ENCODE measurements around the gene DNAI1. TPM values are rescaled to one million over a fixed set of nuclear protein-coding genes. Genes with fewer than 3 reads are reported as not detected.

Gene DNAI1
- total RNA-seq, 2 donors from 2014 or later, result not detected

- H3K9me3 ChIP-seq, result no peaks in the 10 kb centered on the region
- H3K9ac ChIP-seq (ENCODE audit: low read depth in 2 of 2, low read length in 2 of 2), result no peak overlapping the region
- no peak overlapping the region for H3K4me3 ChIP-seq
- no peak overlapping the region for H3K27ac ChIP-seq
- H3K36me3 ChIP-seq, result no peaks in the 10 kb centered on the region
- H3K27me3 ChIP-seq, result no peaks in the 10 kb centered on the region
- TF ChIP-seq CTCF (IDR thresholded peaks at IDR 0.05), result peak; percentile 99
- no peaks in the 10 kb centered on the region for H3K4me1 ChIP-seq
- peak; percentile 65 for DNase-seq
- intact Hi-C loops (cut with DNase I), result loop anchor here (2.0 kb wide), 1 partner anchor 64 kb away; no protein-coding TSS in a partner anchor
Observed at GRCh38 chr9:34500623-34501267, 42.1 kb downstream of the DNAI1 start.

DNA sequence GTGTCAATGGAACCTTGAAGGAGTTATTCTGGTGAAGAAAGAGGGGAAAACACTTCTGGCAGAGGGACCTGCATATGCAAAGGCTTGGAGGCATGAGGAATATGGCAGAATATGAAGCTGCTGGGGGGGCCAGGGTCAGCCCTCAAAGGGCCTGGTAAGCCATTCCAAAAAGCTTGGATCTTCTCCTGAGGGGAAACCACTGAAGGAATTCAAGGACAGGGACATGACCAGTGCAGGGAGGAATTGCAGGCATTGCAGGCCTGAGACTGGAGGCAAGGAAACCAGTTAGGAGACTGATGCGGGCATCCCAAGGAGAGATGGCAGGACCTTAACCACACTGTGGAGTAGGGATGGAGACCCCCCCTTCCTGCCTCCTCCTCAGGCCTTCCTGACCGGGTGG, 42.8 kb downstream of the DNAI1 start:
- H3K4me3 ChIP-seq, result no peak overlapping the region
- no peaks in the 10 kb centered on the region for H3K4me1 ChIP-seq
- DNase-seq, result no peak
- no peaks in the 10 kb centered on the region for H3K36me3 ChIP-seq
- no peak for TF ChIP-seq CTCF (IDR thresholded peaks at IDR 0.05)
- no peak overlapping the region for H3K27ac ChIP-seq
- no peak overlapping the region for H3K9ac ChIP-seq (ENCODE audit: low read depth in 2 of 2, low read length in 2 of 2)
- no peaks in the 10 kb centered on the region for H3K9me3 ChIP-seq
- intact Hi-C loops (cut with DNase I), result loop anchor here (2.0 kb wide), 1 partner anchor 65 kb away; no protein-coding TSS in a partner anchor
- no peaks in the 10 kb centered on the region for H3K27me3 ChIP-seq

DNA sequence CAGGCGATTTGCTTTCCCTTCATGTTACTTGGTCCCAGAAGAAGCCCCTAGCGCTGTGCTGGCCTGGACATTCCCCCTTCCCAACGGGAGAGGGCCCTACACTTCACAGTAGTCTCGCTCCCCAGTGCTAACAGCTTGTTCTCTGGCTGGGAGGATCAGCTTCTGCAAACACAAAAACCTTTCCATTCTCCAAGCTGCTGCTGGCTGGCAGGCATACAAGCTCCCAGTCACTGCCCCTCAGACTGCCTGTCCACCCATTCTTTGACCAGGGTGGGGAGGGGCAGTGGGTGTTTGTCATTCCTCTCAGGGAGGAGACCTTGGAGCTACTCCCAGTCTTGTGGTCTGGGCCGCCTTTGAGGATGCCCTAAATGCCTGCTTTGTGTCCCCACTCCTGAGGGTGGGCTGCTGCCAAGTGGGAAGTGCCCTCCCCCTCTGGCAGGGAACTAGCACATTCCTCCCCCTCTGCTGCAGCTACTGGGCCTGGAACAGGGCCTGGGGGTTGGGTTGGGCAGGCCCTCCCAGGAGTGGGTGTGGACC, 43.4 kb downstream of the DNAI1 start:
- H3K9me3 ChIP-seq, result no peaks in the 10 kb centered on the region
- no peak overlapping the region for H3K4me3 ChIP-seq
- H3K4me1 ChIP-seq, result no peaks in the 10 kb centered on the region
- intact Hi-C loops (cut with DNase I), result loop anchor here (2.0 kb wide), 1 partner anchor 65 kb away; no protein-coding TSS in a partner anchor
- no peak for DNase-seq
- TF ChIP-seq CTCF (IDR thresholded peaks at IDR 0.05), result no peak
- H3K27me3 ChIP-seq, result no peaks in the 10 kb centered on the region
- no peak overlapping the region for H3K27ac ChIP-seq
- H3K9ac ChIP-seq (ENCODE audit: low read depth in 2 of 2, low read length in 2 of 2), result no peak overlapping the region
- H3K36me3 ChIP-seq, result no peaks in the 10 kb centered on the region

DNA sequence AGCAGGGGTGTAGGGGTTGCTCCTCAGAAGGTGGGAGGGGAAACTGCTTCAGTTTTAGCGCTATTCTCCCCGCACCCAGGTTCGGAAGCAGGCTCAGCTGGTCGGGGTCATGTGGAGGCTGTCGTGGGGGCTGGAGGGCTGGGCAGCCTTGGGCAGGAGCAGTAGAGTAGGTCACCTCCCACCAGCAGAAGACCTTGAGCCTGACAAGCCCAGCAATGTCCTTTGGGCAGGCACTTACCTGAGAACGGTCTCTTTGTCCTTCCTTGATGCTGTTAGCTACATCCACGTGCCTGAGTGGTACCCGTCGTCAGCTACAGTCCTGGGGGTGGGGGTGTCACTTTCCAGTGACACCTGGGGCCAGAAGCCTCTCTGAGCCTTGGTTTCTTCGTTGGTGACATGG, 43.9 kb downstream of the DNAI1 start:
- Histone ChIP-seq H3K9ac (ENCODE audit: low read depth in 2 of 2, low read length in 2 of 2) (no peak overlapping the region), H3K9me3 (no peaks in the 10 kb centered on the region), H3K4me1 (no peaks in the 10 kb centered on the region), H3K36me3 (no peaks in the 10 kb centered on the region), H3K27me3 (no peaks in the 10 kb centered on the region), H3K4me3 (no peak overlapping the region), H3K27ac (no peak overlapping the region)
- DNase-seq, result no peak
- intact Hi-C loops (cut with DNase I), result no loop called here
- no peak for TF ChIP-seq CTCF (IDR thresholded peaks at IDR 0.05)

GRCh38 chr9:34502891-34503290, 44.3 kb downstream of the DNAI1 start:
- intact Hi-C loops (cut with DNase I), result no loop called here
- H3K9ac ChIP-seq (ENCODE audit: low read depth in 2 of 2, low read length in 2 of 2), result no peak overlapping the region
- no peaks in the 10 kb centered on the region for H3K36me3 ChIP-seq
- no peaks in the 10 kb centered on the region for H3K27me3 ChIP-seq
- no peak for DNase-seq
- no peaks in the 10 kb centered on the region for H3K4me1 ChIP-seq
- H3K4me3 ChIP-seq, result no peak overlapping the region
- H3K9me3 ChIP-seq, result no peaks in the 10 kb centered on the region
- no peak for TF ChIP-seq CTCF (IDR thresholded peaks at IDR 0.05)
- no peak overlapping the region for H3K27ac ChIP-seq
